Ramos (cell line): Measurements from ENCODE around the gene TNS2.
"Not testable (repeated sequence)": the region's sequence is repeated elsewhere in the genome, so short reads cannot be mapped to it uniquely, and the experiment has no call there.

Experiments used
- in situ Hi-C: fragments of 300-500 bp; cut with MboI; formaldehyde crosslinking; loops from one replicate; pipeline ENCODE4 v1.14.3; 2022; ENCODE audit warnings: low sequenced_read_pairs; ENCODE audit not compliant: unreplicated experiment

The TNS2 gene

GRCh38 chr12:53082637-53083175 lies 32.8 kb downstream of the TNS2 start:
- in situ Hi-C loops: no loop called here

GRCh38 chr12:53086361-53086760 lies 36.5 kb downstream of the TNS2 start:
- in situ Hi-C loops: no loop called here

DNA sequence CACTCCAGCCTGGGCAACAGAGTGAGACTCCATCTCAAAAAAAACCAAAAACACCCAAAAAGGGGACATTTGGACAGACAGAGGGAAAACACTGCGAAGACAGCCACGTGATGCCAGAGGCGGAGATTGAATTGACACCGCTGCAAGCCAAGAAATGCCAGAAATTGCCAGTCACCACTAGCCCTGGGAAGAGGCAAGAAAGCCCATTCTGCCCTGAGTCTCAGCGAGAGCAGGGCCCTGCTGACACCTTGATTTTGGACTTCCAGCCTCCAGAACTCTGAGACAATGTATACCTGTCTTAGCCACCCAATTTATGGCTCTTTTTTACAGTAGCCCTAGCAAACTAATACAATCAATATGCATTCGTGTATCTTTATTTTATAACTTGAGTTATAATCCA lies 40.2 kb downstream of the TNS2 start:
- in situ Hi-C loops: no loop called here

GRCh38 chr12:53090554-53090953 lies 40.7 kb downstream of the TNS2 start:
- in situ Hi-C loops: no loop called here

DNA sequence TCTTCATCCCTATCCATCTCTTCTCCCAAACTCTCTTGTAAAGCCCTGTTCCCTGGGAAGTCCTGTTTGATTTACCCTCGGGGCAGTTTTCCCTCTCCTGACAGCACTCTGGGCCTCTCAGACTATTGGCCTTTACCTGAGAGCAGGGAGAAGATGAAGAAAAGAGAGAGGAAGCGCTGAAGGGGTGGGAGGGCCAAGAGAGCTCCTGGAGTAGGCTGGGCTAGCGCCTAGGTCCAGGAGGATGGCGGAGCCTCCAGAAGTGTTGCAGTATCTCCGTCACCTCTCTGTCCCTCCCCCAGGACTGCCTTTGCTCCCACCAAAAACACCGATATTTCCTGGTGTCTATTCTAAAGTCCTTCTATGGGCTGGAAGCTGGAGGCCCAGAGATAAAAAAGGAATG lies 41.9 kb downstream of the TNS2 start:
- in situ Hi-C loops: no loop called here

DNA sequence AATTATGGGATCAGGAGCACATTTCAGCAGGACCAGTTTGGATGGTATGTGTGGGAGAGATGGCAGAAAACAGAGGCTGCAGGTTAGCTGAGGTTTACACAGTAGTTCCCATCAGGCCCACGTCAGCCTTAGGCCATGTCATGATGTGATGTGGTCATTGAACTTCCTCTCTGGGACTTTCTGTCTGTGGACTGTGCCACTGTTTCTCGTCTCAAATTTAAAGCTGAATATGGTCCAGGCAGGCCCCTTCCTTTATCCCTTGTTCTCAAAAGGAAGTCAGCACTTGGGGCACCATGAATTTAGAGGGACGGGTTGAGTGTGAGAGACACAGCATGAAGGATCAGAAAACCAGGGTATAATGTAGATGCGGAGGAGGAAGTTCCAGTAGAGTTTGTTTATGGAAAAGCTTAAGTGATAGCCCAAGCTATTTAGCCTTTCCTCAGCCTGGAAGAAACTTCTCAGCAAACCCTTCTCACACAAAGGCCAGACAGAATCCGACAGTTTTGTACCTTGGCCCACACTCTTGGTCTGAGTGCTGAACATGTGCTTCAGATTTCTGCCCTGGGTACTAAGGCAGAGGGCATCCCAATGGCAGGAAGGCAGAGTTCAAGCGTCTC lies 44.0 kb downstream of the TNS2 start:
- in situ Hi-C loops: no loop called here

GRCh38 chr12:53094394-53094787 lies 44.5 kb downstream of the TNS2 start:
- in situ Hi-C loops: no loop called here

DNA sequence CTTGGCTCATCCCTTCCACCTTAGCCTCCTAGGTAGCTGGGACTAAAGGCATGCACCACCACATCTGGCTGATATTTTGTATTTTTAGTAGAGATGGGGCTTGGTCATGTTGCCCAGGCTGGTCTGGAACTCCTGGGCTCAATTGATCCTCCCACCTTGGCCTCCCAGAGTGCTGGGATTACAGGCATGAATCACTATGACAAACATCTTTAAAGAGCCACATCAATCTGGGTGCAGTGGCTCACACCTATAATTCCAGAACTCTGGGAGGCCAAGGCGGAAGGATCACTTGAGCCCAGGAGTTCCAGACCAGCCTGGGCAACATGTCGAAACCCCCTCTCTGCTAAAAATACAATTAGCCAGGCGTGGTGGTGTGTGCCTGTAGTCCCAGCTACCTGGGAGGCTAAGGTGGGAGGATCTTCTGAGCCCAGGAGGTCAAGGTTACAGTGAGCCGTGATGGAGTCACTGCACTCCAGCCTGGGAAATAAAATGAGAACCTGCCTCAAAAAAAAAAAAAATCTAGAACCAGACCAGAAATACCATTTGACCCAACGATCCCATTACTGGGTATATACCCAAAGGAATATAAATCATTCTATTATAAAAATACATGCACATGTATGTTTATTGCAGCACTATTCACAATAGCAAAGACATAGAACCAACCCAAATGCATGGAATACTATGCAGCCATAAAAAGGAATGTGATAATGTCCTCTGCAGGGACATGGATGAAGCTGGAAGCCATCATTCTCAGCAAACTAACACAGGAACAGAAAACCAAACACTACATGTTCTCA lies 45.1 kb downstream of the TNS2 start:
- in situ Hi-C loops: not testable (repeated sequence)

DNA sequence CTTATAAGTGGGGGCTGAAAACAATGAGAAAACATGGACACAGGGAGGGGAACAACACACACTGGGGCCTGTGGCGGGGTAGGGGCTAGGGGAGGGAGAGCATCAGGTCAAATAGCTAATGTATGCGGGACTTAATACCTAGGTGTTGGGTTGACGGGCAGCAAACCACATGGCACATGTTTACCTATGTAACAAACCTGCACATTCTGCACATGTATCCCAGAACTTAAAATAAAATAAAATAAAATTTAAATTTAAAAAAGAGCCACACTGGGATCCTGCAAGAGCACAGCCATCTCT lies 45.7 kb downstream of the TNS2 start:
- in situ Hi-C loops: not testable (repeated sequence)

DNA sequence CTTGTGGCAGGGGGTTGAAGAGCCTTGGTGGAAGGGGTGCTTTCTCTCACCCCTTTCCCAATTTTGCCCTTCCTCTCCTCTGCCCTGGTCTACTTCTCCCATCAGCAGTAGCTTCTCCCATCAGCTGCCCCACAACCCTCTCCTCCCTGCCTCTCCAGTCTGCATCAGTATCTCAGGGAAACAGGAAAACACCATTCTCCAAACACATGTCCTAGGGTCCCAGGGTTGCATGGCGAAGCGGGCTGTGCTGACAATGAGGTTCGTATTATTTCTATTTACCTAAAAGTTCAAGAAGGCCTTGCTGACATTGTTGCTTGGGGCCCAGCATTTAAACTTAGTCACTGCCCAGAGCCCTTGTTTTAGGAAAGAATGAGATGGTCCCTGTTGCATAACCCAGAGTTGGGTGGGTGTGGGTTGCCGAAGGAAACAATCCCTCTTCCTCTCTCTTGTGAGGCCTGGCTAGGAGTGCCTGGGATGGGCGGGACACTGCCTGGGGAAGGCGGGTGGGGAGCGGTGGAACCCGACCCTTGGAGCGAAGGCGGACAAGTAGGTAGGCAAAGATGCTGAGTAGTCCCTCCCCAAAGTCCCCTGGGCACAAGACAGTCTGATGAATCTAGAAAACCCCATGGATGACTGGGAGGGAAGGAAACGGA lies 46.4 kb downstream of the TNS2 start:
- in situ Hi-C loops: no loop called here

DNA sequence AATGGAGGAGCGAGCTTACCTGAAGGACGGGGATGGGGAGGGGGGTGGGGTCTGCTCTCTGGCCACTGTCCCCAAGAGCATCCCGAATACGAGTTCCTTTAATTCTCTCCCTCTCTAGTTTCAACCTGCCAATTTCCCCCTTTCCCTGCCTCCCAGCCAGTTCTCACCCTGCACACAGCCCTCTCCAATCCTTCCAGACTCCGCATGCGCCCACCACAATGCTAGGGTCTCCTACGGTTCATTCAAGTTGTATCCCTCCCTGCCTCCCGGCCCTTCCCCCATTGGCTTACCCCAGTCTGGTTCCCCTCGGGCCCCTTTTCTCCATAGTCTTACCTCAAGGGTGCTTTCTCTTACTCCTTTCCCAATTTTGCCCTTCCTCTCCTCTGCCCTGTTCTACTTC lies 46.9 kb downstream of the TNS2 start:
- in situ Hi-C loops: no loop called here

GRCh38 chr12:53097207-53097563 lies 47.3 kb downstream of the TNS2 start:
- in situ Hi-C loops: no loop called here

DNA sequence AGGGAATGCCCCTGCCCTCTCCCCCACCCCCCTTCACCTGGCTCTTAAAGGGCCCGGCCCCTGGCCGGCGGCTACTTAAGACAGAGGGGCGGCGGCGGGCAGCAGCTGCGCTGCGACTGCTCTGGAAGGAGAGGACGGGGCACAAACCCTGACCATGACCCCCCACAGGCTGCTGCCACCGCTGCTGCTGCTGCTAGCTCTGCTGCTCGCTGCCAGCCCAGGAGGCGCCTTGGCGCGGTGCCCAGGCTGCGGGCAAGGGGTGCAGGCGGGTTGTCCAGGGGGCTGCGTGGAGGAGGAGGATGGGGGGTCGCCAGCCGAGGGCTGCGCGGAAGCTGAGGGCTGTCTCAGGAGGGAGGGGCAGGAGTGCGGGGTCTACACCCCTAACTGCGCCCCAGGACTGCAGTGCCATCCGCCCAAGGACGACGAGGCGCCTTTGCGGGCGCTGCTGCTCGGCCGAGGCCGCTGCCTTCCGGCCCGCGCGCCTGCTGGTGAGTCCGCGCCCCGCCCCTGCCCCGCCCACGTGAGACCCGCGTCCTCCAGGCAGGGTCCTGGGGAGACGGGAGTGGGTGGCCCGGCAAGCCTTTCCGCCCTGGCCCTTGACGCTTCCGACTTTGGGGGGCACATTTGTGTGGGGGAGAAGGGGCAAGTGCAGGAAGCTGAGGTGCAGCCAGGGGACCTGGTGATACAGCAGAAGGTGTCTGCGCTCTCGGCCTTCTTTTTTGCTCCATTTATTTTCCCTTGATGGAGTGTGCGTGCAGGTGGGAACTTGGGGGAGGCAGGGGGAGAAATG lies 47.9 kb downstream of the TNS2 start, which contains the start of gene IGFBP6:
TSS of gene IGFBP6 (plus strand) at position 104 of the 790 bp plus-strand sequence. CDS start at position 155, 51 bp downstream.
- in situ Hi-C loops: no loop called here

GRCh38 chr12:53098354-53098981 lies 48.6 kb downstream of the TNS2 start:
- in situ Hi-C loops: no loop called here

DNA sequence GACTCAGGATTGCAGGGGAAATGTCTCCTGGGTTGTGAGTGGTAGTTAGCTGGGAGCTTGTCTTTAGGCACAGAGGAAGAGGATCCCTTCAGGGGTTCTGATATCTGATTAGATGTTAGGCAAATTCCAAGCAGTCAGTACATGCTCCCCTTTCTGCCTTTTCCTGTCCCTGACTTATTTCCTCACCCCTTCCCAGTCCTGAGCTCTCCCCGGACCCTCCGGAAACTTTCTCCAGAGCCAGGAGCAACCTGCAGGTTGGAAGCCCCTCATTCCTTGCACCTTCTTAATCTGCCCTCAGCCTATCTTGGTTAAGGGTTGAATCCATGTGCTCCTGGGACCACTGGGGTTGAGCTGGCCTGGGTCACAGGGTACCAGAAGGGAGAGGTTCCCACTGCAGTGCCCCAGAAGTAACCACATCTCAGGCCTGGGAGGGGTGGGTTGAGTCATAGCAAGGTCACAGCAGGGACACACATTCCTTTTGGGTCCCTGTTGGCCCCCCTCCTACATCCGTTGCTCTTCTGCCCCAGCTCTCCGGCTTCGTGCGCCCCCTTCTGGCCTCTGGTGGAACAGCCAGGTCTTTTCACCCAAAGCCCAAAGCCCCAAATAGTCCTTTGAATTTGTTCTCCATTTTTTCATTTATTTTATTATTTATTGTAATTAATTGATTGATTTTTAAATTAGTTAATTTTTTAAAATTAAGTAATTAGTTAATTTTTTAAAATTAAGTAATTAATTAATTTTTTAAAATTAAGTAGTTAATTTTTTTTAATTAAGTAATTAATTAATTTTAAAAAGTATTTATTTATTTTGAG lies 49.4 kb downstream of the TNS2 start:
- in situ Hi-C loops: no loop called here

DNA sequence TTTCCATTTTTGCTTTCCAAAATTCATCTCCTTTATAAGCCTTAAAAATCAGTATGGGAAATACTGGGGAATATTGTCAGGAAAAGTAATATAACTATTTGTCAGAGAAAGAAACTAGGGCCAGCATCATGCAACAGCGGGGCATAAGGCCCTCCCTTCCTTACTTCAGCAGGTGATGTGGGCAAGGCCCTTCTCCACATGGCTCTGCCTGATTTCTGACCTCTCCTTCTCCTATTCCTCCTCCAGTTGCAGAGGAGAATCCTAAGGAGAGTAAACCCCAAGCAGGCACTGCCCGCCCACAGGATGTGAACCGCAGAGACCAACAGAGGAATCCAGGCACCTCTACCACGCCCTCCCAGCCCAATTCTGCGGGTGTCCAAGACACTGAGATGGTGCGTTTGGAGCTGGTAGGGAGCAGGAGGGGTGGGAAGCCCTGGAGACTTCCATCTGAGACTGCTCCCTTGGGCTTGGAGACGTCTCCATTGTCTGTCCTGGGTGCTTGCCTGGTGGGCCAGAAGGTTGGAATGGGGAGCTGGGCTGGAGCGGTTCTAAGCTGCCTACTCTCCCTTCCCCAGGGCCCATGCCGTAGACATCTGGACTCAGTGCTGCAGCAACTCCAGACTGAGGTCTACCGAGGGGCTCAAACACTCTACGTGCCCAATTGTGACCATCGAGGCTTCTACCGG lies 50.7 kb downstream of the TNS2 start:
- in situ Hi-C loops: loop anchor here (5.0 kb wide), 1 partner anchor 33 kb away; no protein-coding TSS in a partner anchor

DNA sequence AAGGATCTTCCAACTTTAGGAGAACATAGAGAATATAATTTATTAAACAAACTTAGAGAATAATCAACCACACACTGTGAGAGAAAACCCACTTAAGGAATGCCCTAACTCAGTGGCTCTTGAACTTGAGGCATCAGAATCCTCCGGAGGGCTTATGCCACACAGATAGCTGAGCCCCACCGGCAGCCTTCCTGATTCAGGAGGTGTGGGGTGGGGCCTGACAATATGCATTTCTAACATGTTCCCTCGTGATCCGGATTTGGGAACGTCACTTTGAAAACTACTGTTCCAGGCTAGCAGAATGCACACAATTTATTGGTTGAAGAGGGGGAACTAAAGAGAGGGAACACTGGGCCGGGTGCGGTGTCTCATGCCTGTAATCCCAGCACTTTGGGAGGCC lies 51.4 kb downstream of the TNS2 start:
- in situ Hi-C loops: loop anchor here (5.0 kb wide), 1 partner anchor 34 kb away; no protein-coding TSS in a partner anchor

DNA sequence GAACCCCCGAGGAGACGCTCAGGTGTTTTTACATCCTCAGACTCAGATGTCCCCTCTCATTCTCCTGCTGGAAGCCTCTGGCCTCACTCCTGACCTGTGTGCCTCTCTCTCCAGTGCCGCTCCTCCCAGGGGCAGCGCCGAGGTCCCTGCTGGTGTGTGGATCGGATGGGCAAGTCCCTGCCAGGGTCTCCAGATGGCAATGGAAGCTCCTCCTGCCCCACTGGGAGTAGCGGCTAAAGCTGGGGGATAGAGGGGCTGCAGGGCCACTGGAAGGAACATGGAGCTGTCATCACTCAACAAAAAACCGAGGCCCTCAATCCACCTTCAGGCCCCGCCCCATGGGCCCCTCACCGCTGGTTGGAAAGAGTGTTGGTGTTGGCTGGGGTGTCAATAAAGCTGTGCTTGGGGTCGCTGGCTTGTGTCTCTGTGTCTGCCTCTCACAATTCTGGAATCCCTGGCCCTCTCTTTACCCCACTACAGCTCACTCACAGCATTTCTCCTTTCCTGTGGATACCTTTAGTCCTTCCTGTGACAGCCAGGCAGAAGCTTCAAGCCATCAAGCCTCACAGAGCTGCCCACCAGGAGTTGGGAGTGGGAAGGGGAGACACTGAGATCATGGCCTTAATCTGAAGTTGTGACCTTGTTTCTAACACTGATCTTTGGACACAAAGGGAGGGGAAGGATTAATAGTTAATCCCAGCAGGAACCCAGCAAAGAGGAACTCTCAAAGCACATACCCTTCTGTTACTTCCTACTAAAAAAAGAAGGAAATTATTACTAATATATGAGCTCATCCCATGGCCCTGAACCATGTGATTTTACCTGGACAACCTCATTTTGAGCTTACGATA lies 52.3 kb downstream of the TNS2 start:
- in situ Hi-C loops: loop anchor here (5.0 kb wide), 1 partner anchor 35 kb away; no protein-coding TSS in a partner anchor
